Right kidney (tissue), 1 donor: ENCODE results near the gene AMHR2.

Experiments used
- DNase-seq: peaks from one replicate; pipeline ENCODE4 v3.0.0-alpha.2; 2016

The AMHR2 gene

GRCh38 chr12:53452159-53453077, 28.8 kb downstream of the AMHR2 start:
- peak; percentile 87 for DNase-seq

- no peak for DNase-seq
Measured at GRCh38 chr12:53453953-53454640, 30.4 kb downstream of the AMHR2 start.

DNA sequence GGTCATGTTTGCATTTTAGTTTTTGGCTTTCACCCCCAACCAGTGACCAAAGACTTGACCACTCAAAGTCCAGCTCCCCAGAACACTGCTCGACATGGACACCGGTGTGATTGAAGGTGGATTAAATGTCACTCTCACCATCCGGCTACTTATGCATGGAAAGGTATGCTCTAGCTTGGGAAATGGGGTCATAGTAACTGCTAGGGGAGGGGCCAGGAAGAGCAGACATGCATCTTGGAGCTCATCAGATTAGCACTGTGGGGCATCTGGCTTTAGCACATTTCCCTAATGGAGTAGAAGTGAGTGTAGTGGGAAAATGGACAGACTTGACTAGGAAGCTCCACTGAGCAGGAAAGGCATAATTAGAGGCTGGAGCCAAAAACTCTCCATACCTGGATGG, 31.1 kb downstream of the AMHR2 start:
- DNase-seq: no peak

DNA sequence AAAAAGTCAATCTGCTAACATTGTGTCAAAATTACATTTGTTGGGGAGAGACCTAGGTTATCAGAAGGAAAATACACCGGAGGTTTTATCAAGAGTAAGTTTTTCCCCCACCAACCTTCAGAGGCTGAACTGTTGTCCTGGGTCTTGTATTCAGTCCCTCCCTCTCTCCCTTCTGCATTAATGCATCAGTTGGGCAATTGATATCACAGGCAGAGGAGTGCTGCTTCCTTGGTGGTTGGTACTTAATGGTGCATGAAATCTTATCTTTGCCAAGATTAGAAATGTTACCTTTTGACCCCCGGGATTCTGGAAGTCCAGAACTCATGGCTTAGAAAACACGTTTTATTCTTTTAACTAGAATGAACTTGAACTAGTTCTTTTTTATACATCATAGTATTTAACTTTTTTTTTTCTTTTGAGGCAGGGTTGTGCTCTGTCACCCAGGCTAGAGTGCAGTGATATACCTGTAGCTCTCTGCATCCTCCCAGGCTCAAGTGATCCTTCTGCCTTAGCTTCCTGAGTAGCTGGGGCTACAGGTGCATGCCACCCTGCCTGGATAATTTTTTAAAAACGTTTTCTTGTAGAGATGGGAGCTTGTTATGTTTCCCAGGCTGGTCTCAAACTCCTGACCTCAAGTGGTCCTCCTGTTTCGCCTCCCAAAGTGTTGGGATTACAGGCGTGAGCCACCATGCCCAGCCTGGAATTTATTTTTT, 33.2 kb downstream of the AMHR2 start:
- no peak for DNase-seq

- DNase-seq: no peak
Measured at GRCh38 chr12:53459097-53459496, 35.4 kb downstream of the AMHR2 start.

GRCh38 chr12:53461059-53461458, 37.4 kb downstream of the AMHR2 start:
- no peak for DNase-seq

DNA sequence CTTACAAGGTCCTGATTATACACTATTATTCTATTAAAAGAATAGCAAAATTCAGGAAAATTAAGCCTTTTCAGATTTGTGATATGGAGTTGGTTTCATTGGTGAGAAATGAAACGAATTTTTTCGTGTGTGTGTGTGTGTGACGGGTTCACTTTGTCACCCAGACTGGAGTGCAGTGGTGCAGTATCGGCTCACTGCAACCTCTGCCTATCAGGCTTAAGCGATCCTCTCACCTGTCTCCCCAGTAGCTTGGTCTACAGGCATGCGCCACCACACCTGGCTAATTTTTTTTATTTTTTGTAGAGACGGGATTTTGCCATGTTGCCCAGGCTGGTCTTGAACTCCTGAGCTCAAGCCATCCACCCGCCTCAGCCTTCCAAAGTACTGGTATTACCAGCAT, 37.9 kb downstream of the AMHR2 start:
- DNase-seq: no peak

DNA sequence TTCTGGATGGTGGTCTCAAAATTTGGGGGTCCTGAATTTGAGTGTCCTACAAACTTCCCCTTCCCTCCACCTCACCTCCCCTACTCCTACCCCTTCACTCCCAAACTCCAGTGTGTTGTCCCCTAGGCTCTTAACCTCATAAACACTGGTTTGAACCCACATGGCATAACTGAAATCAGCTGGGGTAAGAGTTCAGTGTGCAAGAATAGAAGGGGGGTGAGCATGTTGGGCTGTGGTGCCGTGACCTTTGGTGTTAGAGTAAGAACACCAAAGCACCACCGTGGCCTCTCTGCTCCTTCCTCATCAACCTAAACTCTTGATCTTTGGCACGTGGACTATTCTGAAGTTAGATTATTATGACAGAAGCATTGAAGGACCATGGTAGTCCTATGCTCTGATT, 39.3 kb downstream of the AMHR2 start:
- DNase-seq: no peak

DNA sequence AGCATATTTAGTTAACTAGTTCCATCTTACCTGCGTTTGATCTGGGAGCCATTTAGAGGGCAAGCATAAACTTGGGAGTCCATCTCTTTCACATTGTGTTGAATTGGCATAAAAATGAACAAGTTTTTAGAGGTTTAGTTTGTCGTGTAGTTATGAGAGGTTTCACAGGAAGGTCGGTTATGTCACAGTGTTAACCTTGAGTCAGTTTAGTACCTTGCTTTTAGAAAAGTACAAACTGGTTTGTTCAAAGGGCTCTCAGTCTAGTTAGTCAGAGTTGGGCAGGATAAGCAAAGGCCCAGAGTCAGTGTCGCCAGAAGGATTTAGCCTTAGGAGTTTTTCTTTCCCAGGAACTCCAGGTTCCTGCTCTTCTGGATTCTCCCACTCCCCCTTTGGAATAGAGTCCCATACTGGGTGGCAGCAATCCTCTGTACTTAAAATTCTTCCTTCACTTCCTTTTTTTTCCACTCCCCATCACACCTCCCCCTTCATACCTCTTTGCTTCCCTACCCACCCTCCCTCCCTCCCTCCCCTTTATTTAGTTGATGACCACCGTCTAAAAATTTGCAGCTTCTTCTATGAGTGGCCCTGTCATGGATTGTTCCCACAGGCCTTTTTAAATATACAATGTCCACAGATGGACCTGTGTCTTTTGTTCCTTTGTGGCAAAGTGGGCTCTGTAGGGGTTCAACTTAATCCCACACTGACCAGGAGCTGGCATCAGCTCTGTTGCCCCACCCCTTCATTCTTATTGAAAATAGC, 40.3 kb downstream of the AMHR2 start:
- no peak for DNase-seq

DNA sequence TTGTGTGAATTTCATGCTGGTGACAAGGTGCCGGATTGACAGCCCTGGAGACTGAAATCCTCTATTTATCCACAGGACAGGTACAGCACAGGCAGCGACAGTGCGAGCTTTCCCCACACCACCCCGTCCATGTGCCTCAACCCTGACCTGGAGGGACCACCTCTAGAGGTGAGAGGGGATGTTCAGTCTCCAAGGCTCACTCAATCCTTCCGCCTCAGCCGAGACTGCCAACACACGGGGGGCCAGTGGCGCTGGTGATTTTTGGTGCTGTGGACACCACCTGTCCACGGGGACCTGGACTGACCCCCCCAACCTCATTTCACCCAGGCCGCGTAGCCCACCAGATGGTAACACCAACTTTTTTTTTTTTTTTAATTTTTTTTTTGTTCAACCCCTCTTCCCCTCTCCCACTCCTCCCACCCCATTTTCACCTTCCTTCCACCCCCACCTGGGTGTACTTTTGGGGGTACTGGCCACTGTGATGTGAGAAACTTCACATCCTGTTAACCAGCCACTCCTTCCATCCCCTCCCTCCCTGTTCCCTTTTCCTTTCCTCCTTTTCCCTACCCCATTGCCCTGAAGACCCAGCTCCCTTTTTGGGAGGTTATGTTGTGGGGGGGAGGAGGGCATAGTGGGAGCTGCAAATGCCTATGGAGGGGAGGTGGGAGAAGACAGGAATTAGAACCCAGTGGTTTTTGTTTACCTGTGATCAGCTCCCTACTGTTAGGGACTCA, 41.2 kb downstream of the AMHR2 start:
- DNase-seq: no peak

DNA sequence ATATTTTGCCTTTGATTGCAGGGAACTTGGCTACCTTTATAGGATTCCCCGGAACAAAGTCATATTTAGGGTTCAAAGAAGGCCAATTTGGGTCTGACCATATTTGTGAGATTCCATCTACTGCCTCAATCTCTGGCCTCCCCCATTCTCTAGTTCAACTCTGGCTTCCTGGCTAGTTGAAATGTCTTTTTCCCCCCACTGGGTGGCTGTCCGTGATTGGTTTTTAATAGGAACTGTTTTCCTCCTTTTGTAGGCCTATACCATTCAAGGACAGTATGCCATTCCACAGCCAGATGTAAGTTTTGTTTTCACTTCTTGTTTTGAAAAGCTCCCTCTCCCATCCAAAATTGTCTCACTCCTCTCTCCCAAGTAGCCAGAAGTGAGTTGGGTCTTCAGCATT, 42.0 kb downstream of the AMHR2 start:
- no peak for DNase-seq

- no peak for DNase-seq
Measured at GRCh38 chr12:53466640-53467039, 43.0 kb downstream of the AMHR2 start.

DNA sequence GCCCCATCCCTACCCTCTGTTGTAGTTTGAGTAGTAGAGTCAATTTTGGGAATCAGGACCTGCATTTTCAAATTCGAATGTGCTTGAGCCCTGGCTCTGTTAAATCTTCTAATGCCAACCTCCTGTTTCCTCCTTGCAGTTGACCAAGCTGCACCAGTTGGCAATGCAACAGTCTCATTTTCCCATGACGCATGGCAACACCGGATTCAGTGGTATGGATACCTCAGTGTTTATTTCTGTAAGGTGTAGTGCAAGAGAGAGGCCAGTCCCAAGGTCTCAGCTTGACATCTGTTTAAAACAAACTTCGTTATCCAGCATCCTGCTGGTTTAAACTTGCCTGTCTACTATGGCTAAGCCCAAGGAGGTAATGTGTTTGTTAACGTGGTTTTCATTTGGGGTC, 43.4 kb downstream of the AMHR2 start:
- DNase-seq: no peak

DNA sequence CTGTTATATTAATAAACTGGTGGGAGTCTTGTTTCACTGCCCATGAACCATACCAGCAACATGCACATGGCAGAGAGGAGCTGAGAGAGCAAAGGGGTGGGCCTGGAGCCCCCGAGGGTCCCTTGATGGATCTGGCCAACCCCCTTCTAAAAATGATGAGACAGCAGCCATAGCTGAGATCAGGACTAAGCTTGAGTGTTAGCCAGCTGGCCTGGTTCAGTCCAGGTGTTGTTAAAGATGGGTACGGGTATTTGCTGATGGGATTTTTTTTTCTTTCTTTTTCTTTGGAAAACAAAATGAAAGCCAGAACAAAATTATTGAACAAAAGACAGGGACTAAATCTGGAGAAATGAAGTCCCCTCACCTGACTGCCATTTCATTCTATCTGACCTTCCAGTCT, 44.2 kb downstream of the AMHR2 start:
- no peak for DNase-seq

DNA sequence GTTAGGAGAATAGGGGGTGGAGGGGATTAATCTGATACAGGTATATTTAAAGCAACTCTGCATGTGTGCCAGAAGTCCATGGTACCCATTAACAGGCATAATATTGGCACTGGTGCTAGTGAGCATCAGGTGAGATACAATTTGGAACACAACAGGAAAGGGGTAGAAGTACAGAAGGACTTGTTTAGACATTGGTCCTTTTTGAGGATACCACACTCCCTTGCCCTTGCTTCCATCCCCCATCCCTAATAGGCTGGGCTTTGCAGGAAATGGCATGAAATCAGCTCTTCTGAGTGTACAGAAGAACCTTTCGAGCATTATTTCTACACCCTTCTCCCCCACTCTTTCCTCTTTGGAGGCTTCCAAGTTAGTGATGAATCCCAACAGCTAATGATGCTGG, 44.6 kb downstream of the AMHR2 start:
- DNase-seq: no peak

DNA sequence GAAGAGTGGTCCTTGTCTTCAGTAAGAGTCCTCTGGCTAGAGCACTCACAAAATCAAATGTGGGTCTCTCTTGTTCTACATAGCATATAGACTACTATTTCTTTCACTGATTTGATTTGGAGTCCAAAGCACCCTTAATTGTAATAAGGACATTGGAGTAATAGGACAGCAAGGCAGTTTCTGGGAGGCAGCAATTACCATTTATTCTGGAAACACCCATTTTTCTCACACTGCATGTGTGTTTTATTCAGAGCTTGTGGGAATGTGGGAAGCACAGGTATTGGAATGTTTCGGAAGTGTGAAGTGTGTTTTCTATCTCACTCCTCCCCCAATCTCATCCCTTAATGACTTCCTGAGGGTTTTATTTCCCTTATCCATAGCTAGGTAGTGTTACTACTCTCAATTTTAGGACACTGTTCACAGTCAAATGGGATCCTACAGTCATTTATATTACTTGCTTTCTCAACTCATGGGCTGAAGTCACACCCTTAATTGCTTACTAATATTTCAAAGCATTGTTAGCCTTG, 48.5 kb downstream of the AMHR2 start:
- DNase-seq: no peak

DNA sequence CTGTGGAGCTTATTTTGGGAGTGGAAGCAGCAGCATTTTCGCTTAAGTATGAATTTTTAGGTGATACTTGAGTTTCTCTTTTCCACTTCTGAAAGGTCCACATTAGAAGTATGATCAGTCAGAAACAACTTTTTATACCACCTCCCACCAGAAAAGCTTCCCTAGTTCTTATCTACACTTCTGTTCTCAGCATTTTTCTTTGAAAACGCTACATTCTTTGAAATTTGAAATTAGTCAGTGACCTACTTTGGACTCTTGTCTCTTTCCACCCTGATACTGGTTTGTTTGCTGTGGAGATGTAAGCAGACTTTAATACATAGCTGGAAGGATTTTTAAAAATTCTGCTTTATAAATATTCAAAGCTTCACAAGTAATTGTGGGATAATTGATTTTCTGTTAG, 50.4 kb downstream of the AMHR2 start:
- DNase-seq: no peak

DNA sequence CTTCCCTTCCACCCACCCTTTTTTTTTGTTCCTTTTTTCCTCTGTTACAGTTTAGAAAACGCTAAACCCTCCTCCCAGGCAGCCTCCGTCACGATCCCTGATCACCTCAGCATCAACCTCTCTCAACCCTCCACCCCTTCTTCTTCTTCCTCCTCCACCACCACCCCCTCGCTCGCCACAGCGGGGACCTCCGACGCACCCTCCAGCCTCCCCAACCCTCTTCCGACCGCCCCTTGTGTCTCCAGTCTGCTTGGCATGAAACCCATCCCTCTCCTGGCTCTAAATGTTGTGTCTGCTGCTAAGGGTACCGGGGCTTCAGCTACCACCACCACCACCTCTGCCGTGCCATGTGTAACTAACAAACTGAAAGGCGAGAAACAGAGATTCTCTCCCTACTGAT, 51.2 kb downstream of the AMHR2 start:
- no peak for DNase-seq

DNA sequence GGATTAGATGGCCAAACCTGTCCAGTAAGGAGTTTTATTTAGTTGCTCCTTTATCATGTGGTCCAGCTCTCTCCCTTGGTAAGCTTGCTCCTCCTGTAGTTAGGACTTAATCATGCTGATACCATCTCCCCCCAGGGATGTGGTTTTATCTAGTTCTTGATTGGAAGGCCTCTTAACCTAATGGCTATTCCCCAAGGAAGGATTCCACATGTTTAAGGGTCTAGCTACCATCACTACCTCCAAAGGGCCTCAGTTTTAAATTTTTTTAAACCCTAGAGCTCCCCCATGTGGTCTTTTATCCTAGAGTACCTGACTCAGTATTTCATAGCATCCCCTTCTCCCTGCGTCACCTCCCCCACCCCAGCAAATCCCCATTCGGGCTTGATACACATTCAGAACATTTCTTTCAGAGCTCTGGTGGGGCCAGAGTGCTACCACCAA, 53.1 kb downstream of the AMHR2 start:
- DNase-seq: no peak

- no peak for DNase-seq
Measured at GRCh38 chr12:53478865-53479264, 55.2 kb downstream of the AMHR2 start.

DNA sequence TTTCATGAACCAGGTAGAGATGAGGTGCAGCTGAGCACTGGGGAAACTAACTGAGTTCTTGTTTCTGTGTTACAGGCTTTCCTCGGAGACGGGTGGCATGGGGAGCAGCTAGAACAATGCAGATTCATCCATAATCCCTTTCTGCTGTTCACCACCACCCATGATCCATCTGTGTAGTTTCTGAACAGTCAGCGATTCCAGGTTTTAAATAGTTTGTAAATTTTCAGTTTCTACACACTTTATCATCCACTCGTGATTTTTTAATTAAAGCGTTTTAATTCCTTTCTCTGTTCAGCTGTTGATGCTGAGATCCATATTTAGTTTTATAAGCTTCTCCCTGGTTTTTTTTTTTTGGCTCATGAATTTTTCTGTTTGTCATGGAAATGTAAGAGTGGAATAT, 55.7 kb downstream of the AMHR2 start:
- no peak for DNase-seq
